ENCODE measurements around the gene RESF1.
"Not testable (repeated sequence)": the region's sequence is repeated elsewhere in the genome, so short reads cannot be mapped to it uniquely, and the experiment has no call there.

The RESF1 gene

GRCh38 chr12:31959161-31959700 lies at the start of gene RESF1:
Gene RESF1, plus strand, starts transcription at chr12:31959415. Its CDS starts 21,541 bp downstream, at chr12:31980956.
- DNase-seq: peak; percentile 37

DNA sequence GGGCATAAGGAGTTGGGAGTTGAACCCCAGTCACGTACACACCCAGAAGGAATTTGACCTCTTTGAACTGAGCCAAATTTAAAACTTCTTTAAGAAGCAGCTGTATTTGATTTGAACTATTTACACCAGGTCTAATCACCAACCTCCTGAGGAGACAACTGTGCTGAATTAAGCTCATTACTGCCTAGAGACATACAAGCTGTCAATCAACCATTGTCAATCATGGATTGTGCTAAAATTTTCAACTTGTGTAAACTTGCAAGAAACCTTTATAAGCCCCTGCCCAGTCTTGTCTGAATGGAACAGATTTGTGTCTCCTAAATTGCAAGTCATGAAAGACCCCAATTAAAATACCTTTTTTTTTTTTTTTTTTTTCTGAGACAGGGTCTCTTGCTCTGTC lies 44.3 kb upstream of the RESF1 start:
- DNase-seq: no peak

- no peak for DNase-seq
Observed at GRCh38 chr12:31915446-31915845, 43.8 kb upstream of the RESF1 start.

DNA sequence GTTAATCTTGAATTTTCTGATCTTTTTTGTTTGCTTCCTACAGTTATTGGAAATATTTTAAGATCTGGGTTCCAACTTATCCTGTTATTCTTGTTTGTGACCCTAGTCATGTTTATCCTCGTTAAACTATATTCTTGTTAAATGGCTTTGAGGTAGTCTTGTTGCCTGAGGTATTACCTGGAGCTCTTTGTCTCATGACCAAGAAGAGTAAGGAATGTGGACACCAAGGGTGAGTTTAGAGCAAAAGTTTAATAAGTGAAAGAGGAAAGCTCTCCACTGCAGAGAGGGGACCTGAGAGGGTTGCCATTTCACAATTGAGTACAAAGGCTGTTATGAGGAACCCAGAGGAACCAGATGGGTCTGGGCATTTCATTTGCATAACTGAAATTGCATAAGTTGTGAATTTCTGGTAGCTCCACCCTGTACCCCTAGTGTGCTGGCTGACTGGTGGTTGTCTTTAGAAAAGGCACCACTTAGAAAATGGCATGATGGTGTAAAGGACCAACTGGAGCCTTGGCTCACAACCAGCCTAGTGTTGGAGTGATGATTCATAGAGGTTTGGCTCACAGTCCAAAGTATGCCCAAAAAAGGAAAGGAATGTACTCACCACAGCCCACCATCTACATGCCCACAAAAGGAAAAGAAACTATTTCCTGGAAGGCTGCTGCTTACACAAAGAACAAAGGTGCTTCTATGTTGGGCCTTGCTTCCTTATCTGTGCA lies 36.7 kb upstream of the RESF1 start:
- DNase-seq: no peak

DNA sequence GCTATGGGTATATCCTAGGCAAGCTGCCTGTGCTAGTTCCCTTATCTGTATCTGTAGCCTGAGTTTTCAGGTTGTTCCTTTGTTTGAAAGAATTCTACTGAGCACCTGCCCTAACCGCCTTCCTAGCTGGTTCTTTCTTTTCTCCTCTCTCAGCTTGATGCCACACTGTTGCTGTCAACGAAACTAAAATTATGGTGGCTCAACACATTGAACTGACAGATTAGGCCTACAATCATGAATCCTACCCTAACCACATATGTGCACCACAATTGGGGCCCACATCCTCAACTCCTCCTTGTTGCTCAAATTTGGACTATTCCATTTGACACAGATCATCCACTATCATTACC lies 36.2 kb upstream of the RESF1 start:
- no peak for DNase-seq

- DNase-seq: no peak
Observed at GRCh38 chr12:31928246-31929026, 30.8 kb upstream of the RESF1 start.

DNA sequence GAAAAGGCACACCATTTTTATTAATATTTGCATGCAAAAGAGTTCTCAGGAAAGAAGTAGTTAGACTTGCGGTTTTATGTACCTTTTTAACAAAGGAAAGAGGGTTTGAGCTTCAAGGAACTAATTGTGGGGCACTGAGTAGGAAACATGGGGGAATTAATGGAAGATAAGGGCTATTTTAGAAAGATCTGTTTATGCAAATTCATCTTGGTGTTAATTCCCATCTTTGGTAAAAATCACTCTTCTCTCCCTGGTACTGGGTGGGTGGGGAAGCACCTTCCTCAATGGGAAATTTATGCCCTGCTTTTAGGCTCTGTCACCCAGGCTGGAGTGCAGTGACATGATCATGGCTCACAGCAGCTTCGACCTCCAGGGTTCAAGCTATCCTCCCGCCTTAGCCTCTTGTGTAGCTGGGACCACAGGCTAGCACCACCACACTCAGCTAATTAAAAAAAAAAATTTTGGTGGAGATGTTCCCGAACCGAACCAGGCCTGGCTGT lies 30.1 kb upstream of the RESF1 start:
- no peak for DNase-seq

DNA sequence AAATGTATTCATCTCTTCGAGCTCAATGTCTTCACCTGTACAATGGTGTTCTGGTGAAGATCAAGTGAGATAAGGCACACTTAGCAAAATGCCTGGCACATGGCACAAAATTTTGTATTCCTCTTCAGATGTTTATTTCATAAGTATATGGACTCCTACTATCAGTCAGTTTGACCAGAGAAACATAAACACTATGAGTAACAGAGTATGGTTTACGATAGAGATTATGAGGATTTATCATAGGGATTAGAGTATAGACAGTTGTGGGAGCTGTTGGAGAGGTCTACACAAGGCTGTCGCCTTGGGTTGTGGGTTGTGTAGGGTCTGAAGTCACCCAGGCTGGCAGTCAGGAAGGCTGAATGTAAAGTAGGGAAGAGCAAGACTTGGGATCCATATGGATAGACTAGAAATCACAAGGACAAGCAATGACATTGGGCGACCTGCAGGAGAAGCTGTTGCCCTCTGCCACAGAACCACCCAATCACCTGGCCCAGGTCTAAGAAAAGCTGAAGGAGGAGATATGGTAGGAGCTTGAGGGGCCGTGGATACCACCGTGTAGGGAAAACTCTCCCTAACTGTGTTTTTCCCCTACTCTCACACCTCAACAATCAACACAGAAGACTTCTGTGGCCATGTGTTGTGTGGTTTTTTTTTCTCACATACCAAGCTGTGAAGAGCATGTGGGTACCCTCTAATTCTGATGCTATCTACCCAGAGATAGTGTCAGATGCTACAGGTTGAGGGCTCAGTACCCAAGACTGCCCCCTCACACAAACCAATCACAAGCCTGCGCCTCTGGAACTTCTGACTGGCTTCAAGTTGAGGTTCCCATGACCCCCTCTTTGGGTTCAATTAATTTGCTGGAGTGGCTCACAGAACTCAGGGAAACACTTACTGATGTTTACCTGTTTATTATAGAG lies 27.2 kb upstream of the RESF1 start:
- no peak for DNase-seq

DNA sequence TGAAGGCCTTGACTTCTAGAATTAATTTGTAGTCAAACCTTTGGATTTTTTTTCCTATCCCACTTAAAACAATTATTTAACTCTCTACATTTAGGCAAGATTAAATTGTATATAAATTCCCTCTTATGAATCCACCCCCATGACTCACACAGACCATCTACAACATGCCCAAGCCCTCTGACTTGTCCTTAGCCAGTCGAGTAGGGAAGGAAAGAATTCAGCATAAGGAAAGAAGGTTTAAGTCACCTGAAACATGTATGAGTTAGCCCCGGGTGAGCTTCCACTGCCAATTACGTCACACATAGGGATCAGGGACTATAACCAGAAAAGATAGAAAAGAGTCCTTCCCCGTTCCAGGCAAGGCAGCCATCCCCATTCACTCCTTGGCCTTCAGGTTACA lies 14.9 kb upstream of the RESF1 start:
- DNase-seq: no peak

DNA sequence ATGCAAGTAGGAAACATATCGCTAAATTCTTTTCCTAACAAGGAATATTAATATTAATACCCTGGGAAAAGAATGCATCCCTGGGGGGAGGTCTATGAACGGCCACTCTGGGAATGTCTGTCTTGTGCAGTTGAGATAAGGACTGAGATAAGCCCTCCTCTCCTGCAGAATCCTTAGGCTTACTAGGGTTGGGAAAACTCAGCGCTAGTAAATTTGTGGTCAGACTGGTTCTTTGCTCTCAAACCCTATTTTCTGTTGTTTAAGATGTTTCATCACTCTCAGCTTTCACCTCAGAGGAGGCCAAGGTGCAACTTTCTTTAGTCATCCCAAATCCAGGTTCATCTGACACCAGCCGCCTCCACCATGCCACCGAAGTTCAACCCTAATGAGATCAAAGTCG lies 11.2 kb upstream of the RESF1 start:
- DNase-seq: no peak

DNA sequence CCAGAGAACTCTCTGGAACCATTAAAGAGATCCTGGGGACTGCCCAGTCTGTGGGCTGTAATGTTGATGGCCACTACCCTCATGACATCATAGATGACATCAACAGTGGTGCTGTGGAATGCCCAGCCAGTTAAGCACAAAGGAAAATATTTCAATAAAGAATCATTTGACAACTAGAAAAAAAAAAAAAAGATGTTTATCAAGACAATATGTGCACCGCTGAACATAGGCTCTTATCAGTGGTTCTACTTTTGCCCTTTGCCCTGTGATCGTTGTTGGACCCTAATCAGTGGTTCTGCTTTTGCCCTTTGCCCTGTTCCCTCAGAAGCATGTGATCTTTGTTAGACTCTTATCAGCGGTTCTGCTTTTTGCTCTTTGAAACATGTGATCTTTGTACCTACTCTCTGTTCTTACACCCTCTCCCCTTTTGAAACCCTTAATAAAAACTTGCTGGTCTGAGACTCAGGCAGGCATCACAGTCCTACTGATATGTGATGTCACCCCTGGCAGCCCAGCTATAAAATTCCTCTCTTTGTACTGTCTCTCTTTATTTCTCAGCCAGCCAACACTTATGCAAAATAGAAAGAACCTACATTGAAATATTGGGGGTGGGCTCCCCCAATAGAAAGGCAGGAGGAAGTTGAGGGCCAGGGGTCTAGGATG lies 10.4 kb upstream of the RESF1 start:
- DNase-seq: not testable (repeated sequence)

DNA sequence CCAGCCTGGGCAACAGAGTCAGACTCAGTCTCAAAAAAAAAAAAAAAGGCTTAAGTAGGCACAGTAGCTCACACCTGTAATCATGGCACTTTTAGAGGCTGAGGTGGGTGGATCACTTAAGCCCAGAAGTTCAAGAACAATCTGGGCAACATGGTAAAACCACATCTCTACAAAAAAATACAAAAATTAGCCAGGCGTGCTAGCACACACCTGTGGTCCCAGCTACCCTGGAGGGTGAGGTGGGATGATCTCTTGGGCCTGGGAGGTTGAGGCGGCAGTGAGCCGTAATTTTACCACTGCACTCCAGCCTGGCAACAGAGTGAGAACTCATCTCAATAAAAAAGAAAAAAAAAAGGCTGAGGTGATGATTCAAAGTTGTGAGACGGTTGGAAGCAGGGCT lies 9.1 kb upstream of the RESF1 start:
- no peak for DNase-seq

DNA sequence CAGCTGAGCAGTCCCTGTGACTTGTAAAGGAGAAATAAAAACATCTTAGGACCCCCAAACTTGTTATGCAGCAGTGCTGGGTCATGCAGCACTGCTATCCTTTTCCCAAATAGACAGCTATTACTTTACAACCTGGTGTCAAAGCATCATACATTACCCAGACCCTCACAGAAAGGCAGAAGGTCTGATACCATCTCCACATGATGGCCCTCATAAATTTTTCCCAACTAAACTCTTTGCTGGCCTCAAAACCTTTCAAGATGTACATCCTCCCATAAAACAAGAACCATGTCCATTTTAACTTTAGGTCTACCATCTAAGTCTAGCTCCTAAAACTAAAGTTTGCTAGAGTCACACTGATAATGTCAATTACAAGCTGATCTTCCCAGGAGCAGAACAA lies 8.7 kb upstream of the RESF1 start:
- DNase-seq: no peak

DNA sequence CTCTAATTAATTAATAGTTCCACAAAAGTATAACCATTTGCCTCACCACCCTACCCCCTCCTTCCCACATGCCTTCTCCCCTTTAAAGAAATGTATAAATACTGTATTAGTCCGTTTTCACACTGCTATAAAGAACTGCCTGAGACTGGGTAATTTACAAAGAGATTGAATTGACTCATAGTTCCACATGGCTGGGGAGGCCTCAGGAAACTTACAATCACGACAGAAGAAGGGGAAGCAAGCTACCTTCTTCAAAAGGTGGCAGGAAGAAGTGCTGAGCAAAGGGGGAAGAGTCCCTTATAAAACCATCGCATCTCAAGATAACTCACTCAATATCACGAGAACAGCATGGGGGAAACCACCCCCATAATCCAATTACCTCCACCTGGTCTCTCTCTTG lies 8.2 kb upstream of the RESF1 start:
- no peak for DNase-seq

DNA sequence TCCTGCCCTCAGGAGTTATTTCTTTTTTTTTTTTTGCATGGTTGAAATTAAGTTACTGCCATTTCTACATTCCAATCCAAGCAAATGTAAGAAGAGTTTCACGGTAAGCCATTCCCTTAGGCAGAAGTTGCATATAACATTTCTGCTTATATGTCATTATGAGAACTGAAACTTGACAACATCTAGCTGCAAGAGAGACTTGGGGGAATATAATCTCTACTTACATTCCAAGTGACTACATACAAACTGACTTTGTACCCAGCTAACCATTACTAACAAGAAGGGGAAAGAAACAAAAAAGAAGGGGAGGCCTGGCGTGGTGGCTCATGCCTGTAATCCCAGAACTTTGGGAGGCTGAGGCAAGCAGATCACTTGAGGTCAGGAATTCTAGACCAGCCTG lies 7.3 kb upstream of the RESF1 start:
- no peak for DNase-seq

GRCh38 chr12:31952418-31952817 lies 6.8 kb upstream of the RESF1 start:
- DNase-seq: no peak

- no peak for DNase-seq
Observed at GRCh38 chr12:31954925-31955858, 4.0 kb upstream of the RESF1 start.

GRCh38 chr12:31958569-31959160 lies 550 bp upstream of the RESF1 start:
- DNase-seq: no peak

GRCh38 chr12:31959701-31960391 lies 631 bp downstream of the RESF1 start:
- no peak for DNase-seq

DNA sequence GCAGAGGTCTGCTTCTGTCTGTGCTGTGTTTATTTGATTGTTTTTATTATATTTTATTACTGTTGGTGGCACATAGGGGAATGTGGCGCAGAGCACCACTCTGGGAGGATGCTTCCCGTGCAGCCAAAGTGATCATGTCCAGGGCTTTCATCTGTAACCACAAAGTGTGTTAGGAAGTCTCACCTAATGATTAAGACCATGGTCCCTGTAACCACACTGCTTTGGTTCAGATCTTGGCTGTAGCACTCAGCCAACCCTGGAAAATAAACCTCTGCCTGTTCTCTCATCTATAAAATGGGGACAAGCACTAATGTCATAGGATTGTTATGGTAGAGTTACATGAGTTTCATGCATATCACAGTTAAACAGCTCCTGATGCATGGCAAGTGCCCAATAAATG lies 1.9 kb downstream of the RESF1 start:
- no peak for DNase-seq
